22Rv1 (cell line): Measurements from ENCODE around the gene THRB.

ENCODE experiments used
- CTCF ChIP-seq: fragments of 450-650 bp; IDR thresholded peaks from 2 replicates; pipeline ENCODE4 v1.5.1; 2017; ENCODE audit warnings: mild to moderate bottlenecking
- ZFX ChIP-seq: fragments of 450-650 bp; IDR thresholded peaks from 2 replicates; pipeline ENCODE4 v1.6.1; 2017; ENCODE audit warnings: antibody characterized with exemption, borderline replicate concordance

- TF ChIP-seq CTCF (no peak), ZFX (no peak)
Measured at GRCh38 chr3:24235121-24235520, 259.5 kb downstream of the THRB start.
